Testis (tissue), 2 donors: ENCODE measurements around the gene SCN4B.

Source experiments
- POLR2A ChIP-seq: fragments of 450-650 bp; IDR thresholded peaks from one replicate; pipeline ENCODE4 v1.6.1; 2017; ENCODE audit warnings: antibody characterized with exemption, mild to moderate bottlenecking, moderate library complexity
- TF ChIP-seq, protein P1 (sequence below), 3 experiments: fragments of 450-650 bp in 2 of 3; fragments of 200-600 bp in 1 of 3; sonication (generic) in 1 of 3; IDR thresholded peaks; one replicate each; pipeline ENCODE4 v1.5.1; 2016 to 2019; ENCODE audit warnings: antibody characterized with exemption in 3 of 3, mild to moderate bottlenecking in 2 of 3, moderate library complexity in 1 of 3

DNA sequence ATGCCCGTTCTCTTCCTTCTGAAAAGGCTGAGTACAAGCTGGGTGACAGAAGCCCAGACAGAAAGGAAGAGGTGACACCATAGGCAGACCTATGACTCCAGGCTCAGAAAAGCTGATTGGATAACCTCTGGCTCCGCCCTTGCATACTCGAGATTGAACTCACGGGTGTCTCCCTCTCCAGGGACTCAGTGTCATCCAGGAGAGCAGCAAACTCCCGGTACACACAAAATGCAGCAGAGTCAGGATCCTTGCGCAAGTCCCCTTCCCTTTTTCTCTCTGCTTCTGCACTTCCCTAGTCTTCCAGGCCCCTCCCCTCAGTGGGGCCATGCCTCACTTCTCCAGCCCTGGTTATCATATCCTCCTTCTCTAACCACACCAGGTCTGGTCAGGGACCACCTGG lies 9.8 kb downstream of the SCN4B start:
- no peak for TF ChIP-seq POLR2A
- TF ChIP-seq, protein P1, sequence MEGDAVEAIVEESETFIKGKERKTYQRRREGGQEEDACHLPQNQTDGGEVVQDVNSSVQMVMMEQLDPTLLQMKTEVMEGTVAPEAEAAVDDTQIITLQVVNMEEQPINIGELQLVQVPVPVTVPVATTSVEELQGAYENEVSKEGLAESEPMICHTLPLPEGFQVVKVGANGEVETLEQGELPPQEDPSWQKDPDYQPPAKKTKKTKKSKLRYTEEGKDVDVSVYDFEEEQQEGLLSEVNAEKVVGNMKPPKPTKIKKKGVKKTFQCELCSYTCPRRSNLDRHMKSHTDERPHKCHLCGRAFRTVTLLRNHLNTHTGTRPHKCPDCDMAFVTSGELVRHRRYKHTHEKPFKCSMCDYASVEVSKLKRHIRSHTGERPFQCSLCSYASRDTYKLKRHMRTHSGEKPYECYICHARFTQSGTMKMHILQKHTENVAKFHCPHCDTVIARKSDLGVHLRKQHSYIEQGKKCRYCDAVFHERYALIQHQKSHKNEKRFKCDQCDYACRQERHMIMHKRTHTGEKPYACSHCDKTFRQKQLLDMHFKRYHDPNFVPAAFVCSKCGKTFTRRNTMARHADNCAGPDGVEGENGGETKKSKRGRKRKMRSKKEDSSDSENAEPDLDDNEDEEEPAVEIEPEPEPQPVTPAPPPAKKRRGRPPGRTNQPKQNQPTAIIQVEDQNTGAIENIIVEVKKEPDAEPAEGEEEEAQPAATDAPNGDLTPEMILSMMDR (IDR thresholded peaks at IDR 0.05) = no peak
